PC-9 (cell line): ENCODE results near the gene C2CD2.

Source experiments
- EZH2 ChIP-seq: fragments of 200-600 bp; sonication (generic); IDR thresholded peaks from 2 replicates; pipeline ENCODE4 v1.8.0; 2017; ENCODE audit warnings: antibody characterized with exemption, low read depth
- TF ChIP-seq, protein P1 (sequence below): fragments of 200-600 bp; sonication (generic); conservative IDR thresholded peaks from 2 replicates; pipeline ENCODE4 v1.6.1; 2017; ENCODE audit warnings: mixed run types, antibody characterized with exemption, mild to moderate bottlenecking, moderate library complexity

DNA sequence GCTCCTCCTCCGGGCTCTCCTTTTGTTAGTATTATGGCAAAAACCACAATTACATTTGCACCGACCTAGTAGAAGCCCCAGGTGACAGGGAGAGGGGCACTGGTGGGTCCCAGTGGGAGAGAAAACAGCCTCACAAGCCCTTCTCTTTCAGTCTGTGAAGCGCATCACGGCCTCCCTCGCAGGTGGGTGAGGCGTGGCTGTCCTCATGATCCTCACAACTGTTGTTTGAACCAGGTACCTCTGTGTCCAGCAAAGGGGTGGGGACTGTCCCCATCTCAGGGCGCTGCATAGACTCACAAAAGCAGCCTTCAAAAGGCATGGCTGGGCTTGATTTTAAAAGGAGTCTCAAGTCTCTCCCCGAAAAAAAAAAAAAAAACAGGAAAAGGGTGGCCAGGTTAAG is 7.9 kb upstream of the C2CD2 start:
- TF ChIP-seq, protein P1, sequence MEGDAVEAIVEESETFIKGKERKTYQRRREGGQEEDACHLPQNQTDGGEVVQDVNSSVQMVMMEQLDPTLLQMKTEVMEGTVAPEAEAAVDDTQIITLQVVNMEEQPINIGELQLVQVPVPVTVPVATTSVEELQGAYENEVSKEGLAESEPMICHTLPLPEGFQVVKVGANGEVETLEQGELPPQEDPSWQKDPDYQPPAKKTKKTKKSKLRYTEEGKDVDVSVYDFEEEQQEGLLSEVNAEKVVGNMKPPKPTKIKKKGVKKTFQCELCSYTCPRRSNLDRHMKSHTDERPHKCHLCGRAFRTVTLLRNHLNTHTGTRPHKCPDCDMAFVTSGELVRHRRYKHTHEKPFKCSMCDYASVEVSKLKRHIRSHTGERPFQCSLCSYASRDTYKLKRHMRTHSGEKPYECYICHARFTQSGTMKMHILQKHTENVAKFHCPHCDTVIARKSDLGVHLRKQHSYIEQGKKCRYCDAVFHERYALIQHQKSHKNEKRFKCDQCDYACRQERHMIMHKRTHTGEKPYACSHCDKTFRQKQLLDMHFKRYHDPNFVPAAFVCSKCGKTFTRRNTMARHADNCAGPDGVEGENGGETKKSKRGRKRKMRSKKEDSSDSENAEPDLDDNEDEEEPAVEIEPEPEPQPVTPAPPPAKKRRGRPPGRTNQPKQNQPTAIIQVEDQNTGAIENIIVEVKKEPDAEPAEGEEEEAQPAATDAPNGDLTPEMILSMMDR = no peak
- TF ChIP-seq EZH2 = no peak
